Measurements from ENCODE around the gene NEK4. TPM values are rescaled to one million over a fixed set of nuclear protein-coding genes. Genes with fewer than 3 reads are reported as not detected.

The NEK4 gene
- polyA plus RNA-seq, 1 donor: 31.5 TPM

- no peak for DNase-seq
Measured at GRCh38 chr3:52793702-52794611, 23.2 kb upstream of the NEK4 start.

GRCh38 chr3:52792961-52793695 is 22.4 kb upstream of the NEK4 start:
- DNase-seq: no peak

- DNase-seq: no peak
Measured at GRCh38 chr3:52792413-52792812, 21.7 kb upstream of the NEK4 start.

- DNase-seq: no peak
Measured at GRCh38 chr3:52791928-52792327, 21.2 kb upstream of the NEK4 start.

GRCh38 chr3:52791366-52791765 is 20.6 kb upstream of the NEK4 start:
- DNase-seq: no peak

GRCh38 chr3:52790741-52791140 is 20.0 kb upstream of the NEK4 start:
- DNase-seq: no peak

GRCh38 chr3:52790337-52790736 is 19.6 kb upstream of the NEK4 start:
- DNase-seq: no peak

GRCh38 chr3:52789746-52790040 is 19.0 kb upstream of the NEK4 start:
- no peak for DNase-seq

- DNase-seq: no peak
Measured at GRCh38 chr3:52788890-52789745, 18.4 kb upstream of the NEK4 start.

- DNase-seq: no peak
Measured at GRCh38 chr3:52787672-52788625, 17.2 kb upstream of the NEK4 start.

GRCh38 chr3:52787246-52787645 is 16.5 kb upstream of the NEK4 start:
- DNase-seq: no peak

GRCh38 chr3:52786330-52787215 is 15.8 kb upstream of the NEK4 start:
- DNase-seq: no peak

- no peak for DNase-seq
Measured at GRCh38 chr3:52784931-52785590, 14.3 kb upstream of the NEK4 start.

- no peak for DNase-seq
Measured at GRCh38 chr3:52784021-52784621, 13.4 kb upstream of the NEK4 start.

GRCh38 chr3:52783211-52783555 is 12.4 kb upstream of the NEK4 start:
- no peak for DNase-seq

- DNase-seq: no peak
Measured at GRCh38 chr3:52782412-52783210, 11.9 kb upstream of the NEK4 start.

- DNase-seq: no peak
Measured at GRCh38 chr3:52781741-52782140, 11.0 kb upstream of the NEK4 start.

- no peak for DNase-seq
Measured at GRCh38 chr3:52779837-52780585, 9.3 kb upstream of the NEK4 start.

Measured in left kidney (tissue), 2 donors.